PC-3 (cell line): ENCODE data around the gene EPN1. TPM values are rescaled to one million over a fixed set of nuclear protein-coding genes. Genes with fewer than 3 reads are reported as not detected.
A peak's percentile ranks its signal among the peaks of the same experiment; 100 is the strongest.

Experiments
- ATAC-seq: fragments of 200-7000 bp; cut with Tn5 transposase; 2 replicates; pipeline ENCODE4 v1.9.1; 2020; ENCODE audit warnings: mild to moderate bottlenecking, moderate library complexity
- BruUV-seq: library from RNA; stranded (reverse); fragments of 400-500 nt; replicated peaks from 2 replicates; lab custom pipeline; 2021; lab: Mats Ljungman, UMichigan
- CTCF ChIA-PET: fragments of 300-600 bp; sonication (Branson Sonifier 250); formaldehyde crosslinking; loops from one replicate; lab custom pipeline; 2022; ENCODE audit warnings: antibody characterized with exemption; lab: Charles Lee
- POLR2A ChIA-PET: fragments of 300-600 bp; sonication (Branson Sonifier 250); formaldehyde crosslinking; loops from one replicate; lab custom pipeline; 2022; ENCODE audit warnings: antibody characterized with exemption; ENCODE audit not compliant: unreplicated experiment; lab: Charles Lee
- DNase-seq: peaks from one replicate; pipeline ENCODE4 v3.0.0-alpha.2; 2015
- H2AFZ ChIP-seq: fragments of 300-600 bp; sonication (generic); 2 replicates; pipeline ENCODE4 v1.6.0; 2016; ENCODE audit warnings: antibody characterized with exemption, low read length
- H3F3A ChIP-seq: fragments of 300-600 bp; sonication (generic); one replicate; pipeline ENCODE4 v1.6.0; 2017; ENCODE audit warnings: antibody characterized with exemption, low read length, control low read depth, mild to moderate bottlenecking; ENCODE audit not compliant: unreplicated experiment
- H3K27ac ChIP-seq: fragments of 300-600 bp; sonication (generic); 2 replicates; pipeline ENCODE4 v1.5.1; 2016; ENCODE audit warnings: mild to moderate bottlenecking, low read length
- H3K27me3 ChIP-seq: fragments of 300-600 bp; sonication (generic); 2 replicates; pipeline ENCODE4 v1.6.1; 2016; ENCODE audit warnings: low read length, mixed read lengths
- H3K36me3 ChIP-seq: fragments of 300-600 bp; sonication (generic); 2 replicates; pipeline ENCODE4 v1.6.1; 2016; ENCODE audit warnings: low read depth, mixed run types, low read length, mixed read lengths
- H3K4me1 ChIP-seq: fragments of 300-600 bp; sonication (generic); 2 replicates; pipeline ENCODE4 v1.5.1; 2016; ENCODE audit warnings: low read length; ENCODE audit not compliant: insufficient read depth
- H3K4me2 ChIP-seq: fragments of 300-600 bp; sonication (generic); 2 replicates; pipeline ENCODE4 v1.6.0; 2016; ENCODE audit warnings: low read length
- H3K4me3 ChIP-seq: fragments of 300-600 bp; sonication (generic); 2 replicates; pipeline ENCODE4 v1.5.1; 2016; ENCODE audit warnings: mild to moderate bottlenecking, low read length, mixed read lengths
- H3K79me2 ChIP-seq: fragments of 300-600 bp; sonication (generic); 2 replicates; pipeline ENCODE4 v1.6.1; 2017; ENCODE audit warnings: low read length, mixed read lengths
- H3K9ac ChIP-seq: fragments of 300-600 bp; sonication (generic); 2 replicates; pipeline ENCODE4 v1.6.0; 2016; ENCODE audit warnings: mild to moderate bottlenecking, low read length
- H3K9me2 ChIP-seq: fragments of 300-600 bp; sonication (generic); replicated peaks from 2 replicates; pipeline ENCODE4 v1.6.1; 2016; ENCODE audit warnings: mixed run types, low read length, mixed read lengths
- H3K9me3 ChIP-seq: fragments of 300-600 bp; sonication (generic); 2 replicates; pipeline ENCODE4 v1.6.1; 2016; ENCODE audit warnings: low read length, mixed read lengths
- H4K20me1 ChIP-seq: fragments of 300-600 bp; sonication (generic); 2 replicates; pipeline ENCODE4 v1.6.1; 2016; ENCODE audit warnings: low read length, mixed read lengths
- CTCF ChIP-seq: fragments of 300-600 bp; sonication (generic); conservative IDR thresholded peaks from 2 replicates; pipeline ENCODE4 v1.5.1; 2017; ENCODE audit warnings: antibody characterized with exemption, low read depth, mild to moderate bottlenecking, low read length
- EZH2 ChIP-seq: fragments of 300-600 bp; sonication (generic); IDR thresholded peaks from one replicate; pipeline ENCODE4 v1.6.1; 2017; ENCODE audit warnings: antibody characterized with exemption, mild to moderate bottlenecking, low read length; ENCODE audit not compliant: unreplicated experiment
- EZH2phosphoT487 ChIP-seq: fragments of 300-600 bp; sonication (generic); IDR thresholded peaks from 2 replicates; pipeline ENCODE4 v1.6.1; 2018; ENCODE audit warnings: mild to moderate bottlenecking, antibody characterized with exemption, low read length, borderline replicate concordance
- intact Hi-C: fragments of 100-400 bp; cut with micrococcal nuclease; formaldehyde crosslinking; loops from 2 replicates; pipeline ENCODE4 v1.9.0; 2023
- total RNA-seq: library from RNA; depleted of rRNA; stranded (reverse); fragments of >200 nt; gene quantifications from 2 replicates; pipeline ENCODE4 v1.2.3, GENCODE V29; 2014

EPN1 gene
- total RNA-seq, 1 experiment from 2014 or later, result 203 TPM

- Histone ChIP-seq H3K4me3 (peak within 1 kb of the TSS; percentile 88), H3K27ac (peak within 1 kb of the TSS; percentile 95), H3K9ac (peak within 1 kb of the TSS; percentile 99), H3K9me3 (no peaks in the 10 kb centered on the region), H3K36me3 (peaks cover 27% of the 10 kb centered on the region), H3F3A (no peaks in the 10 kb centered on the region), H3K9me2 (no peaks in the 10 kb centered on the region), H3K4me1 (peaks cover 12% of the 10 kb centered on the region), H2AFZ (peak within 1 kb of the TSS; percentile 78), H4K20me1 (peaks cover 44% of the 10 kb centered on the region), H3K27me3 (no peaks in the 10 kb centered on the region), H3K4me2 (peak within 1 kb of the TSS; percentile 93), H3K79me2 (peaks cover 52% of the 10 kb centered on the region)
- intact Hi-C loops, result no loop called here
- DNase-seq (peak; percentile 95), ATAC-seq (peak; percentile 44)
- no TSS peak for BruUV-seq
- TF ChIP-seq CTCF (no peak), EZH2phosphoT487 (no peak), EZH2 (no peak)
- POLR2A ChIA-PET, result interaction anchor here (0.6 to 1.4 kb wide), 5 partner anchors 31 to 1487 kb away, joined by 3 to 7 read pairs (median 5); partner anchors contain the start of gene ZNF784
- CTCF ChIA-PET, result interaction anchor here (0.6 to 1.4 kb wide), 7 partner anchors 11 to 170 kb away, joined by 3 to 12 read pairs (median 3); partner anchors contain the start of gene NAT14
These were observed 20.0 kb upstream of the EPN1 start, which contains the start of gene U2AF2 for GRCh38 chr19:55654868-55655647. TSS of gene U2AF2 (plus strand) at chr19:55655035. CDS start at chr19:55655105, 70 bp downstream.

GRCh38 chr19:55655648-55656040, 19.4 kb upstream of the EPN1 start:
- Histone ChIP-seq H3K4me1 (peaks cover 12% of the 10 kb centered on the region), H3K27me3 (no peaks in the 10 kb centered on the region), H3K4me3 (peak overlapping the region; percentile 88), H3K9ac (peak overlapping the region; percentile 99), H3K9me2 (no peaks in the 10 kb centered on the region), H2AFZ (peak overlapping the region; percentile 64), H3F3A (no peaks in the 10 kb centered on the region), H4K20me1 (peaks cover 50% of the 10 kb centered on the region), H3K9me3 (no peaks in the 10 kb centered on the region), H3K79me2 (peaks cover 58% of the 10 kb centered on the region), H3K36me3 (peaks cover 33% of the 10 kb centered on the region), H3K4me2 (peak overlapping the region; percentile 93), H3K27ac (peak overlapping the region; percentile 95)
- no peak for ATAC-seq
- ChIA-PET CTCF (no interaction called here), POLR2A (no interaction called here)
- TSS peak; percentile 45 for BruUV-seq
- intact Hi-C loops, result loop anchor here (2.0 kb wide), 1 partner anchor 15 kb away; no protein-coding TSS in a partner anchor
- TF ChIP-seq EZH2 (no peak), EZH2phosphoT487 (no peak), CTCF (no peak)
- DNase-seq, result no peak
